Panc1 (cell line): Measurements from ENCODE around the gene UBLCP1. TPM values are rescaled to one million over a fixed set of nuclear protein-coding genes. Genes with fewer than 3 reads are reported as not detected.

Experiments
- ATAC-seq: fragments of 200-7000 bp; cut with Tn5 transposase; 2 replicates; pipeline ENCODE4 v1.9.1; 2020; ENCODE audit warnings: mild to moderate bottlenecking, moderate library complexity
- BruUV-seq: library from RNA; stranded (reverse); fragments of 400-500 nt; replicated peaks from 2 replicates; lab custom pipeline; 2021; lab: Mats Ljungman, UMichigan
- CTCF ChIA-PET: fragments of 300-600 bp; sonication (Branson Sonifier 250); formaldehyde crosslinking; loops from one replicate; lab custom pipeline; 2022; ENCODE audit warnings: antibody characterized with exemption; lab: Charles Lee
- POLR2A ChIA-PET: fragments of 300-600 bp; sonication (Branson Sonifier 250); formaldehyde crosslinking; loops from one replicate; lab custom pipeline; 2022; ENCODE audit warnings: antibody characterized with exemption; lab: Charles Lee
- DNase-seq: peaks from one replicate; pipeline ENCODE4 v3.0.0-alpha.2; 2010; ENCODE audit warnings: low read depth, low spot score
- H3K27ac ChIP-seq: 2 replicates; pipeline ENCODE4 v1.5.1; 2011; ENCODE audit warnings: mild to moderate bottlenecking, low read length, inconsistent platforms
- H3K27me3 ChIP-seq: fragments of 200-500 bp; sonication (Bioruptor generic); 2 replicates; pipeline ENCODE4 v1.6.0; 2014; ENCODE audit warnings: low read length, inconsistent platforms; ENCODE audit not compliant: control insufficient read depth, insufficient read depth
- H3K36me3 ChIP-seq: fragments of 200-500 bp; sonication (Bioruptor generic); 2 replicates; pipeline ENCODE4 v1.5.1; 2014; ENCODE audit warnings: inconsistent platforms, mild to moderate bottlenecking, low read length, moderate library complexity; ENCODE audit not compliant: control insufficient read depth, insufficient read depth
- H3K4me1 ChIP-seq: 2 replicates; pipeline ENCODE4 v1.5.1; 2011; ENCODE audit warnings: inconsistent platforms, mild to moderate bottlenecking, low read length, moderate library complexity; ENCODE audit not compliant: control insufficient read depth, insufficient read depth
- H3K4me3 ChIP-seq, 2 experiments: 2 replicates each; pipeline ENCODE4 v1.5.1; 2011 to 2012; ENCODE audit warnings: low read depth in 2 of 2, low read length in 2 of 2, mild to moderate bottlenecking in 2 of 2, inconsistent platforms in 1 of 2, moderate library complexity in 1 of 2
- H3K9me3 ChIP-seq: fragments of 200-500 bp; sonication (Bioruptor generic); 2 replicates; pipeline ENCODE4 v1.5.1; 2014; ENCODE audit warnings: low read depth, mild to moderate bottlenecking, inconsistent platforms, low read length, moderate library complexity; ENCODE audit not compliant: control insufficient read depth, insufficient read depth
- CTCF ChIP-seq: fragments of 450-650 bp; IDR thresholded peaks from 2 replicates; pipeline ENCODE4 v1.5.1; 2017; ENCODE audit warnings: mild to moderate bottlenecking
- POLR2AphosphoS5 ChIP-seq: IDR thresholded peaks from 2 replicates; pipeline ENCODE4 v1.6.1; 2012; ENCODE audit warnings: mild to moderate bottlenecking, low read depth, low read length, moderate library complexity
- REST ChIP-seq, 2 experiments: IDR thresholded peaks; 2 replicates each; pipeline ENCODE4 v1.6.1; 2011 to 2012; ENCODE audit warnings: low read depth in 2 of 2, control low read depth in 1 of 2, low read length in 1 of 2, mild to moderate bottlenecking in 1 of 2, moderate library complexity in 1 of 2; ENCODE audit not compliant: insufficient read depth in 1 of 2
- SIN3A ChIP-seq: IDR thresholded peaks from 2 replicates; pipeline ENCODE4 v1.6.1; 2012; ENCODE audit warnings: low read depth, mild to moderate bottlenecking, low read length, moderate library complexity, borderline replicate concordance; ENCODE audit not compliant: insufficient read depth
- TCF7L2 ChIP-seq: IDR thresholded peaks from 2 replicates; pipeline ENCODE4 v1.6.1; 2011; ENCODE audit warnings: mild to moderate bottlenecking, low read depth, low read length, inconsistent platforms
- in situ Hi-C: cut with HindIII; loops from 2 replicates; pipeline ENCODE4 v1.10.0; 2016; ENCODE audit warnings: low sequenced_read_pairs, low pct_unique_long_range_greater_than_20kb
- intact Hi-C: fragments of 100-400 bp; cut with micrococcal nuclease; formaldehyde crosslinking; loops from one replicate; pipeline ENCODE4 v1.10.0; 2022; ENCODE audit not compliant: unreplicated experiment
- total RNA-seq: library from RNA; stranded (reverse); gene quantifications from one replicate; pipeline ENCODE4 v1.2.1, GENCODE V29; 2021; ENCODE audit not compliant: unreplicated experiment

UBLCP1 gene
- total RNA-seq, 1 experiment from 2014 or later: 31.8 TPM

- intact Hi-C loops: no loop called here
- no TSS peak for BruUV-seq
- CTCF ChIA-PET: no interaction called here
- no peak overlapping the region for H3K4me3 ChIP-seq
- ATAC-seq (no peak), DNase-seq (no peak)
- H3K27me3 ChIP-seq: no peaks in the 10 kb centered on the region; the same call in 1 of the 2 replicates
- H3K27ac ChIP-seq: no peak overlapping the region
- POLR2A ChIA-PET: no interaction called here
- no peaks in the 10 kb centered on the region for H3K9me3 ChIP-seq
- peaks cover 6% of the 10 kb centered on the region; the same call in 1 of the 2 replicates for H3K4me1 ChIP-seq
- in situ Hi-C loops: no loop called here
- no peaks in the 10 kb centered on the region for H3K36me3 ChIP-seq
- TF ChIP-seq CTCF: no peak
- no peak for TF ChIP-seq POLR2AphosphoS5
- no peak for TF ChIP-seq TCF7L2
- TF ChIP-seq REST (IDR thresholded peaks at IDR 0.05; ENCODE audit: insufficient read depth in 1 of 2, low read depth in 2 of 2, low read length in 1 of 2): no peak
- no peak for TF ChIP-seq SIN3A
These were observed 18.2 kb upstream of the UBLCP1 start for GRCh38 chr5:159244890-159245289.

GRCh38 chr5:159249158-159249557, 13.9 kb upstream of the UBLCP1 start:
- intact Hi-C loops (no loop called here), in situ Hi-C loops (no loop called here)
- Histone ChIP-seq H3K27ac (no peak overlapping the region), H3K9me3 (no peaks in the 10 kb centered on the region), H3K27me3 (no peaks in the 10 kb centered on the region; the same call in 1 of the 2 replicates), H3K4me1 (no peaks in the 10 kb centered on the region), H3K36me3 (no peaks in the 10 kb centered on the region), H3K4me3 (no peak overlapping the region)
- POLR2A ChIA-PET: no interaction called here
- CTCF ChIA-PET: no interaction called here
- ATAC-seq (no peak), DNase-seq (no peak)
- TF ChIP-seq CTCF (no peak), SIN3A (no peak), POLR2AphosphoS5 (no peak), REST (IDR thresholded peaks at IDR 0.05; ENCODE audit: insufficient read depth in 1 of 2, low read depth in 2 of 2, low read length in 1 of 2) (no peak), TCF7L2 (no peak)
- BruUV-seq: no TSS peak
